Measurements from ENCODE around the gene TMEFF1.
"Not testable (repeated sequence)": the region's sequence is repeated elsewhere in the genome, so short reads cannot be mapped to it uniquely, and the experiment has no call there.

Gene TMEFF1

DNA sequence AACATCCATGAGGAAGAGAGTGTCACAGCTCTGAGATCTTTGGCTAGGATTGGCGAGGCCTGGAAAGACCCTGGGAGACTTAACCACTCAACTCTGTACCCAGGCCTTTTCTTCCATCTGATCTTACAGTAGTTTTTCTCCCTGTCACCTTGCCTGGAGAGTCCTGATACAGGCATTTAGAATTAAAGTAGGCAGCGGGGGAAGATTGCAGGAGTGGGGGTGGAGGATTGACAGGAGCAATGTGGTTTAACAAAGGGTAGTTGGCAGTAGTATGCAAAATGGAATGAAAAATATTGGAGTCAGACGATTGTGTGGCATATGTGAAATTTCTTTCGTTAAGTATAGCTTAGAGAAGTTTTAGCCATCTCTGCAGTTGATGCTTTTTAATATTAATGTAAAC, 16.9 kb downstream of the TMEFF1 start:
- no peak for DNase-seq (ENCODE audit: low read depth in 3 of 3)

DNA sequence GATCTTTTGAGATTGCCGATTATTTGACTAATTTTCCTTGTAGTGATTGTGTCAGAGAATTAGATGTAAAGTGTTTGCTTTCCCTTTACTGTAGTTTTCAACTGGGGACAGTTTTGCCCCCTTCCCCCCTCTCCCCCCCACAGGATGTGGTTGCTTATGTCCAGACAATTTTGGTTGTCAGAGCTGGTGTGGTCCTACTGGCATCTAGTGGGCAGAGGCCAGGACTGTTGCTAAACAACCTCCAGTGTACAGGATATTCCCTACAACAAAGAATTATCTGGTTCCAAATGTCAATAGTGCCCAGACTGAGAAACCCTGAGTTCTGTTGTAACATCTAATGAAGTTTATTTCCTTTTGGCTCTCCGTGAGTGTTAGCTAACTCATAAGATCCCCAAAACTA, 20.0 kb downstream of the TMEFF1 start:
- DNase-seq (ENCODE audit: low read depth in 3 of 3): no peak

DNA sequence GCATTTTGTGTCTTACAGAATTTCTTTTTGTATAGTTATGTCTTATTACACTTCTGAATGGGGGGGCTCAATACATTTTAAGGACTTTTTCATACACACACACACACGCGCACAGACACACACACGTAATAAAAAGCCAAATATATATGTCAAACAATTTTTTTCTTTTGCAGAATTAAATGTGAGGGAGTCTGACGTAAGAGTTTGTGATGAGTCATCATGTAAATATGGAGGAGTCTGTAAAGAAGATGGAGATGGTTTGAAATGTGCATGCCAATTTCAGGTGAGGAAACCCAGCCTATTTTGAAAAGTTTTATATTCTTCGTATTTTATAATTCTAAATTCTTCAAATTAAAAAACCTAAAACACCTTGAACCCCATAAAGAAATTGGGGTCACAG, 25.6 kb downstream of the TMEFF1 start:
- DNase-seq (ENCODE audit: low read depth in 3 of 3): no peak

DNA sequence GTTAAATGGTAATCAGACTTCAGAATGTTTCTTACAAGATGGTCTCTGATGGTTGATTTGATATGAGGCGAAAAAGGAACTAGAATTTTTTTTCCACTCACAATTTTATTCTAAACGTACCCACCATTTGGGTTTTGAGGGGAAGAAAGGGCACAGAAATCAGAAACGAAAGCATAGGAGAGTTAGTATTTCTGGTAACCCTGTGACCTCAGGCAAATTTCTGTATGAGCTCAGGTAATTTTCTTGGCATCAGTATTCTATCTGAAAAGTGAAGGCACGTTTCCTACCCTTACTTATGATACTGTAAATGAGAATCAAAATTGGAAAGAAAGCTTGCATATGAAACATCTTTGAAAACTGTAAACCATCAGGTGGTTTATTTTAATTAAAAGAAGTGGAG, 26.5 kb downstream of the TMEFF1 start:
- no peak for DNase-seq (ENCODE audit: low read depth in 3 of 3)

DNA sequence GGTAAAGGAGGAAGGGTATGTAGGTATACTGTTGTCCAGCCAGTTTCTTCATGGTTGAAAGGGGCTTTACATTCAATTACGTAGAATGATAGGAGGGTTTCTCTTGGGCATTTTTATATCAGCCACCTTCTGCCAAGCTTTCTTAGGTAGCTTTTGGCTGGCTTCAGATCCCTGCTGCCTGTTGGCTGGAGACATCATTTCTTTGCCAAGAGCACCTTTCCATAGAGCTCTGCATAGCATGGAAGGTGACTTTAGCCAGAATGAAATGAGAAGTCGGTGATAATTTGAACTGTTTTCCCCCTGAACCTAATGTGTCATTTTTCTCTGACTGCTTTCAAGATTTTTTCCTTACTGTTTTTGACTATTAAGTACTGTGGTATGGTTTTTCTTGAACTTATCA, 26.9 kb downstream of the TMEFF1 start:
- DNase-seq (ENCODE audit: low read depth in 3 of 3): no peak

DNA sequence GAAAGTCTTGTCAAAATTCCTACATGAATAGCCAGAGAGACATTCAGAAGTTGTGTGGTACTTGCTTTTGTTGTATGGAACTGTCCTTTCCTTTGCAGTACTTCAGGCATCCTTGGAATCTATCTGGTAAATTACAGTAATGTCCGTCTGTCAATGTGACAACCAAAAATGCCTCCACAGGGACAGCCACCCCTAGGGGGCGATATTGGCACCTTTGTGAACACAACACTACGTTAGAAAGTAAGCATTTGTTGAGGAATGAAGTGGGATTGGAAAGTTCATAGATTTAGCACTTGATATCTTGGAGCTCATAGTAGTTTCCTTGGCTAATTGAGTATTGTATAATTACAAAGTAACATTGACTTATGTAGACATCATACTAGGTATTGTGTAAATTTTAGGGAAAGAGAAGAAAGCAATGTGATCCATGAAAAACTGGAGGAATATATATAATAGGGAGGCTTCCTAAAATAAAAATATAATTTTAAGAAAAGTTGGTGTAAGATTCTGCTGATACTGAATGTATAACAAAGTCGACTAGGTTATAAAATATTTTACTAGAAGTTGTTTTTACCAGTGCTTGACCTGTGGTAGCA, 32.7 kb downstream of the TMEFF1 start:
- DNase-seq (ENCODE audit: low read depth in 3 of 3): peak; percentile 34 to 75 (median 39)

DNA sequence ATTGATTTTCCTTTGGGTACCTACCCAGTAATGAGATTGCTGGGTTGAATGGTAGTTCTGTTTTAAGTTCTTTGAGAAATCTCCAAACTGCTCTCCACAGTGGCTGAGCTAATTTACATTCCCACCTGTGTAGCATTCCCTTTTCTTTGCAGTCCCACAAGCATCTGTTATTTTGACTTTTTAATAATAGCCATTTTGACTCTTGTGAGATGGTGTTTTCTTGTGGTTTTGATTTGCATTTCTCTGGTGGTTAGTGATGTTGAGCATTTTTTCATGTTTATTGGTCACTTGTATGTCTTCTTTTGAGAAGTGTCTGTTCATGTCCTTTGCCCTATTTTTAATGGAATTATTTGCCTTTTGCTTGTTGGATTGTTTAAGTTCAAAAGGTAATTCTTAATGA, 34.4 kb downstream of the TMEFF1 start:
- DNase-seq (ENCODE audit: low read depth in 3 of 3): not testable (repeated sequence)

DNA sequence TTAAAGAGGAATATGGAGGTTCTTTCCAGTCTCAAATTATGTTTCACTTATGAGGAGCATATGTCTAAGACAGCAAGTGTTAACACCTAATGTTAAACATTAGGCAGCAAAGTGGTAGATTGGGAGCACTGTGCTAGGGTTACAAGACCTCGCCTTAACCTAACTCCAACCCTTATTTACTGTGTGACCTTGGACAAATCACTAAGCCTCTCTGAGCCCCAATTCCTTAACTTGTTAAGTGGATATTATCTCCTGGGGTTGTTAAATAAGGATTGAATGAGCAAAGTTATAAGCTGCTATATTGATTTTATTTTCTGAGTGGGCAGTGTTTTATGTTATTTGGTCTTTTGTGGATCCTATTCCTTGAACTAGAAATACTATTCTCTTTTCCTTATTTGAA, 38.3 kb downstream of the TMEFF1 start:
- DNase-seq (ENCODE audit: low read depth in 3 of 3): no peak

DNA sequence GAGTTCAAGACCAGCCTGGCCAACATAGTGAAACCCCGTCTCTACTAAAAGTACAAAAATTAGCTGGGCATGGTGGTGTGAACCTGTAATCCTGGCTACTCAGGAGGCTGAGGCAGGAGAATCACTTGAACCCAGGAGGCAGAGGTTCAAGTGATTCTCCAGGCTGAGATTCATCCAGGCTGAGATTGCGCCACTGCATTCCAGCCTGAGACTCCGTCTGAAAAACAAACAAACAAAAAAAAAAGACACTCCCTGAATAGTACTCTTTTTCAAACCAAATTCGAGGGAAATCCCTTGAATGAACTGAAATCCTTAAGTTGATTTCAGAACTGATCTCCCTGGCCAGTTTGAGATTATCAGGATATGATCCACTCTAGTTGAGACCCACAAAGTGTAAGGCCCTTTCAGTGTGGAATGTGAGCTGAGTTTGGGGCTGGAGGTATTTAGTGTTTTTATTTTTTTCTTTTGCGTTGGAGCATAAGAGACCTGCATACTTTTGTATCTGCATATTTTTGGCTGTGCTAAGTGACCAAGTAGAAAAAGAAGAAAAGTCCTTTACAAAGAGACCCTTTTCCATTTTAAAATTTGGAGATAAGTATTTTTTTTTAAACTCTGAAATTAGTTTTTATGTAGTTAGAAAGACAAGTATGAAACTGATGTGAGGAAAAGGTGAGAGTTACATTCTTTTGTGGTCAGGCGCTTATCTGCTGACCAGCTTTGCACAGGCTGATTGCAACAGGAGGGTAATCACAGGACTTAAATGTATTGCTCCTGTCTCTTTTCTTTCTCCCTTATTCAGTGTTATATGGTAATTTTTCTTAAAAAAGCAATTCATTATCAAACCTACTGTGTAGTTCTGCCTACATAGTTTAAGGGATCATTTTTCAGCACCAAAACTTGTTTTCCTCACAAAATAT, 42.9 kb downstream of the TMEFF1 start:
- no peak for DNase-seq (ENCODE audit: low read depth in 3 of 3)

DNA sequence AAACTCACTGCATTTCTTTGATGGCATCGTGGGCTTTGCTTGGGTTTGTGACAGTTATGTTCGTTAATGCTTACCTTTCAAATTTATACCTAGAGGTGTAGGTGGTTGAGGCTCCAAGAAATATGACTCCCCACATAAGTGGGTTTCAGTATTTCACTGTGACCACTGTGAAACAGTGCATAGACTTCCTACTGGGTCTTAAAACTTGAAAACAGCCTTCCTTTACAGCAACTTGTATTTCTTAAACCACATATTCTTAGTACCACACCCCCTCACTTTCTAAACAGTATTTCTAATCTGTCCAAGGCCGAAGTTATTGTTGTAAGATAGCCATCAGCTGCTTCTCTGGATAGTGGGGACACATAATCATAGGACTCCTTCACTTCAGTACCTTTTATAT, 48.3 kb downstream of the TMEFF1 start:
- no peak for DNase-seq (ENCODE audit: low read depth in 3 of 3)

DNA sequence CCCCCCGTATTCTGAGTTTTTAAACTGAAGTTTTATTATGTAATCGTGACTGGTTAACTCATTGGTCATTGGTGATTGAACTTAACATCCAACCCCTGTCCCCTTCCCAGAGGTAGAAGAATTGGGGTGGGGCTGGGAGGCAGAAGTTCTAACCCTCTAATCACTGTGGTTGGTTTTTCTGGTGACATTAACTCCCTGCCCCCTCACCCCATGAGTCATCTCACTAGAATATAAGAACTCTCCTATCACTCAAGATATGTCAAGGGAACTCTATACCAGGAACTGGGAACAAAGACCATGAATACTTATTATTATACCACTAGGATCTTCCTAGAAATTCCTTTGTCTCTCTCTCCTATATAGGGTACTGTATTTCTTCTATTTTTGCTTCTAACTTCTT, 52.6 kb downstream of the TMEFF1 start:
- DNase-seq (ENCODE audit: low read depth in 3 of 3): no peak

DNA sequence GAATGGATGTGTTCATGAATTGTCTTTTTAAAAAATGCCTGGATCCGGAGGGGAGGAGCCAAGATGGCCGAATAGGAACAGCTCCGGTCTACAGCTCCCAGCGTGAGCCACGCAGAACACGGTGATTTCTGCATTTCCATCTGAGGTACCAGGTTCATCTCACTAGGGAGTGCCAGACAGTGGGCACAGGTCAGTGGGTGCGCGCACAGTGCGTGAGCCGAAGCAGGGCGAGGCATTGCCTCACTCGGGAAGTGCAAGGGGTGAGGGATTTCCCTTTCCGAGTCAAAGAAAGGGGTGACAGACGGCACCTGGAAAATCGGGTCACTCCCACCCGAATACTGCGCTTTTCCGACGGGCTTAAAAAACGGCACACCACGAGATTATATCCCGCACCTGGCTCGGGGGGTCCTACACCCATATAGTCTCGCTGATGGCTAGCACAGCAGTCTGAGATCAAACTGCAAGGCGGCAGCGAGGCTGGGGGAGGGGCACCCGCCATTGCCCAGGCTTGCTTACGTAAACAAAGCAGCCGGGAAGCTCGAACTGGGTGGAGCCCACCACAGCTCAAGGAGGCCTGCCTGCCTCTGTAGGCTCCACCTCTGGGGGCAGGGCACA, 54.3 kb downstream of the TMEFF1 start:
- not testable (repeated sequence) for DNase-seq (ENCODE audit: low read depth in 3 of 3)

DNA sequence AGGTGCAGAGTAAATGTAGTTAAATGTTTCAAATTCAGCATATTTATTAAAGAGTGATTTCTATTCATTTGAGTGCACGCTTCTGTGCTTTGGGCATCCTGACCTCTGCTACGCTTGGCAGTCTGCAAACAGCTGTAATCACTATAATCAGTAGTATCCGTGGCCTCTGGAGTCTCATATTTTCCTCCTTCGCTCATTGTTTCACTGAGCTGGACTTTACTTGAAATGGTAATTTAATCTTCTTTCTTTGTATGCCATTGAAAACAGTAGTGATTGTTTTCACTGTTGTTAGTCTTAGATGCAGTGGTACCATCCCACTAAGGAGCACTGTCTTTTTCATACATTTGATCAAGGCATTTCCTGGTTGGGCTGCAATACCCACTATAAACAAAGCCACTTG, 61.5 kb downstream of the TMEFF1 start:
- no peak for DNase-seq (ENCODE audit: low read depth in 3 of 3)

DNA sequence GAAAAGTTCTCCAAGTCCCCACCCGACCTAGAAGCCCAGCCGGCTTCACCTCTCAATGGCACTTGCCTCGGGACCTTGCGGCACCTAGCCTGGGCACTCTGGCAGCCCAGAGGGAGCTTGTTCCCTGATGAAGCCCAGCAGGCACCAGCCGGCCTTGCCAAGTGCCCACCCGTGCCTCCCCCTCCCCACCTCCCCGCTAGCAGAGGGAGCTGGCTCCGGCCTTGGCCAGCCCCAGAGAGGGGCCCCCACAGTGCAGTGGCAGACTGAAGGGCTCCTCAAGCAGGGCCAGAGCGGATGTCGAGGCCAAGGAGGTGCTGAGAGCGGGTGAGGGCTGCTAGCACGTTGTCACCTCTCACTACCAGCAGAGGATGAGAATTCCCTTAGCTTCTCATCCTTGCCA, 67.4 kb downstream of the TMEFF1 start:
- no peak for DNase-seq (ENCODE audit: low read depth in 3 of 3)

DNA sequence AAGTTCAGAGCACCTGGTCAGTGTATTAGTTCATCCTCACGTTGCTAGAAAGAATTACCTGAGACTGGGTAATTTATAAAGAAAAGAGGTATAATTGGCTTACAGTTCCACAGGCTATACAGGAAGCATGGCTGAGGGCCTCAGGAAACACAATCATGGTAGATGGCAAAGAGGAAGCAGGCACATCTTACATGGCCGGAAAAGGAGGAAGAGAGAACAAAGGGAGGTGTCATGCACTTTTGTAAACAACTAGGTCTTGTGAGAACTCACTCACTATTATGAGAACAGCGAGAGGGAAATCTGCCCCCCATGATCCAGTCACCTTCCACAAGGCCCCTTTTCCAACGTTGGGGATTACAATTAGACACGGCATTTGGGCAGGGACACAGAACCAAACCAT, 76.1 kb downstream of the TMEFF1 start:
- DNase-seq (ENCODE audit: low read depth in 3 of 3): no peak

DNA sequence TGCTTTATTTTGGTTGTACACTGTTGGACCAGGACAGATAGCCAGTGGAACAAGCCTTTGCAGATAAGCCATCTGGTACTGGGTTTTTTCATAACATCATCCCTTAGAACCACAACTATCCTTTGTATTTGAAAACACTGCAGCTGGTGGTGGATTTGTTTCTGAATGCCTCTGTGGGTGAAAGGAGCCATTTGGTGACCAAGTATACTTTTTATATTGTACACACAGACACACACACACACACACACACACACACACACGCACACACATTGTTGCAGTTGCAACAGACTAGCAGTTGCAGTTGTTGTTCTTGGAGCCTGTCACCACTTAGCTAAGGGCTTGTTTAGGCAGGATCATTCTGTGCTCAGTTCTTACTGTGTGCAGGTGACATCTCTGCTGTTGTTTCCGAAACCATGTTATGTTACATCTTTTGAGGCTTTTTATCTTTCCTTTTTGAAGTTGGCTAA, 82.0 kb downstream of the TMEFF1 start:
- DNase-seq (ENCODE audit: low read depth in 3 of 3): no peak

DNA sequence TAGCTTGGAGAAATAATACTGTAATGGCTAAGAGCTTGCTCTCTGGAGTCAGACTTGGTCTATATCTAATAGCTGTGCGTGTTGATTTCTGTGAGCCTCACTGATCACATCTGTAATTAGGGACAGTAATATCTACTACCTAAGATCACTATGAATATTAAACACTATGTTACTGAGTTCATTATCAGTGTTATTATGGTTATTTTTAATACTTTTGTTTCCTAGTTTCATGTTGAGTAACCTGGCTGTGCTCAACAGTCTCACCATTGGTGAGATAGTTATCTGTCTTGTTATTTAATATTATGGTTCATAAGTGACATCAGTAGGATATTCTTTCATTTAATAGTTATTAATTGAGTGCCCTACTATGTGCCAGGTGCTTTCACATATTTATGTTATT, 82.5 kb downstream of the TMEFF1 start:
- DNase-seq (ENCODE audit: low read depth in 3 of 3): no peak

DNA sequence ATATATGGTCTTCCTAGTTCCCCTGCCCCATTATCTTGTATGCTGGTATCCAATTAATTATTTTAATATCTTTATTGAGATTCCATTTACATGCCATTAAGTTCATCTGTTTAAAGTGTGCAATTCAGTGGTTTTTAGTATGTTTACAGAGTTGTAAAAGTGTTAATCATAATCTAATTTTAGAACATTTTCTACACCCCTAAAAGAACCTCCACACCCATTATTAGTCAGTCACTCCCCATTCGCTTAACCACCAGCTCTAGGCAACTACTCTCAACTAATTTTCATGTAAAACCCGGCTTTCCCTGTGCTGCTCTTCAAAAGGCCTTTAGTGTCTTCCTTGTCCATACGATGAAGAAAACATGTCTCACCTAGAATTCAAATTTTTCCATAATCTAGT, 84.1 kb downstream of the TMEFF1 start:
- no peak for DNase-seq (ENCODE audit: low read depth in 3 of 3)

DNA sequence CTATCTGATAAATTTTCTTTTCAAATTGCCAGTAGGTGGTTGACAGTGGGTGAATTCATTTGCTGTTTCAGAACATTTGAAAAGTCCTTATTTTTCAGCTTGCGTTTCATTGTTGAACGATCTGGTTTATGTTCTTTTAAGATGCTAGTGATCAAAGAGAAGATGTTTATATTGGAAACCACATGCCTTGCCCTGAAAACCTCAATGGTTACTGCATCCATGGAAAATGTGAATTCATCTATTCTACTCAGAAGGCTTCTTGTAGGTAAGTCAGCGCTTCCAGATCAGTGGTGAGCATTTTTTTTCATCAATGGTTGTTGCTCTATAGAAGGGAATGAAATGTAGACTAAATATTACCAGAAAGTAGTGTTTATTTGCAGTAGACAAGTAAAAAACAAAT, 88.3 kb downstream of the TMEFF1 start:
- no peak for DNase-seq (ENCODE audit: low read depth in 3 of 3)

DNA sequence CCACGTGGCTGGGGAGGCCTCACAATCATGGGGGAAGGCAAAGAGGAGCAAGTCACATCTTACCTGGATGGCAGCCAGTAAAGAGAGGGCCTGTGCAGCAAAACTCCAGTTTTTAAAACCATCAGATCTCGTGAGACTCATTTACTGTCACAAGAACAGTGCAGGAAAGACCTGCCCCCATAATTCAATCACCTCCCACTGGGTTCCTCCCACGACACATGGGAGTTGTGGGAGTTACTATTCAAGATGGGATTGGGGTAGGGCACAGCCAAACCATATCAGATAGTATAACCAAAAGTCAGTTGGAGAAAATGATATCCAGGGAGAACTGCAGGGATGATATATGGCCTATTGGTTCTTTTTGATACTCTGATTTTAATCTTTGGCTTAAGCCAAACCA, 94.9 kb downstream of the TMEFF1 start:
- no peak for DNase-seq (ENCODE audit: low read depth in 3 of 3)

DNA sequence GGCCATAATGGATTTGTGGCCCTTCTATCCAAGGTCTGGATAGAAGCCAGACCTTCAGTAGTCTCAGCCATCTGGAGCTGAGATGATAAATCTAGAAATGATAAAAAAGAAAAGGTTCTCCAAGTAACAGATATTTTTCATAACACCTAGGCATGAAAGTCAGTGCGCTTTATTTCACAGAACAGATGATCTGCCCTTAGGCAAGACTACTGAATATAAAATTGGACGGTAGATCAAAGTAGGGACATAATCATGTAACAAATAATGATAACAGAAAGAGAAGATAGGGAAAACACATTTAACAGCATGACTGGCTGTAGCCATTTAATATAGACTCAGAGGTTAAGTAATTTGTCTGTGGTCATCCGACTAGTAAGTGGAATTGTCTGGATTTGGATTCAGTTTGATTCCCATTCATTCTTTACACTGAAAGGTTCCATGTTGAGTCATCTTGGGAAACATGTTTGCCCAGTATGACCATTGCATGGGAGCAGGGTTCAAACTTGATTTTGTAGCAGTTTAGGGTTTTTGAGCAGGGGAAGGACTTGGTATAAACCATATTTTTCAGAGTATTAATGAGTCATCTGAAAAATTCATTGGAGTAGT, 100.8 kb downstream of the TMEFF1 start:
- no peak for DNase-seq (ENCODE audit: low read depth in 3 of 3)

DNA sequence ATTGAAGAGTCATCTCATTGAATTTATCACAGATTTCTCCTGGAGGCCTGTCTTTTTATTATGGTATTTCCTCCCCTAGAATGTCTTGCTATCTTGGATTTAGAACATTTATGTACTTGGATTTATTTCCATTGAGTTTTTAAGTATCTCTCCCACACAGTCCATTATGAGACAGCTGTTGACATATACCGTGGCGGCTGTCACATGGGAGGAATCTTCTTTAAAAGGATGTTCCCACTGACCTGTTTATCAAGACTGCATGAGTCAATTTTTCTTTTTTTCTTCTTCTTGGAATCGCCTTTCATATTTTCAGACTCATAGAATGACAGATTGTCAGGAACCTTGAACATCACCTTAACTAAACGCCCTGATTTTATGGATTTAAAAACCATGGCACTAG, 102.1 kb downstream of the TMEFF1 start:
- no peak for DNase-seq (ENCODE audit: low read depth in 3 of 3)
